Measurements from ENCODE around the gene INTS11. TPM values are rescaled to one million over a fixed set of nuclear protein-coding genes. Genes with fewer than 3 reads are reported as not detected.

Gene INTS11
- total and polyA plus RNA-seq, 10 of the 15 experiments (the other 5 are each of a cell fraction or from before 2014, with no cell fraction given), result 2.5 to 117 (median 77.7) TPM

GRCh38 chr1:1348420-1349255 lies 24.2 kb upstream of the INTS11 start:
- SMC1A ChIA-PET (ENCODE audit: uncharacterized antibody, unreplicated experiment), result interaction anchor here (0.9 kb wide), 1 partner anchor 23 kb away, joined by 3 read pairs; no protein-coding TSS in a partner anchor
- H3K79me2 ChIP-seq (ENCODE audit: control insufficient read depth, insufficient read depth, low read length), result peaks cover 2% of the 10 kb centered on the region
- no peaks in the 10 kb centered on the region for H4K20me1 ChIP-seq (ENCODE audit: control insufficient read depth, insufficient read depth)
- no TSS peak for BruUV-seq (replicated peaks)
- RAD21 ChIA-PET (ENCODE audit: unreplicated experiment), result interaction anchor here (1.1 to 1.5 kb wide), 3 partner anchors 24 to 43 kb away, joined by 3 to 4 read pairs (median 3); partner anchors contain the start of gene AURKAIP1
- no peak for FAIRE-seq
- H3K27ac ChIP-seq (ENCODE audit: control insufficient read depth, insufficient read depth), result no peak overlapping the region
- WGBS (ENCODE audit: insufficient coverage, insufficient replicate concordance, low lambda C conversion rate, missing lambda C conversion rate), result 1% methylated on average over 52 of the region's 109 CpGs
- peak overlapping the region; percentile 13; the same call in 1 of the 2 replicates for H2AFZ ChIP-seq (ENCODE audit: control insufficient read depth, low read depth, low read length)
- DNase-seq (ENCODE audit: low read depth, low spot score), result no peak
- peaks cover 0 to 2% of the 10 kb centered on the region in 2 experiments; a peak in 1 of 4 replicates for H3K27me3 ChIP-seq (replicated peaks in 1 of 2; ENCODE audit: control insufficient read depth in 2 of 2, insufficient read depth in 2 of 2, low read length in 1 of 2)
- H3K4me2 ChIP-seq (ENCODE audit: control insufficient read depth, insufficient read depth), result peak overlapping the region; percentile 83
- H3K9me3 ChIP-seq (replicated peaks; ENCODE audit: control insufficient read depth, insufficient read depth, low read length), result no peaks in the 10 kb centered on the region
- peak overlapping the region; percentile 38 for H3K9ac ChIP-seq (ENCODE audit: control insufficient read depth, insufficient read depth, low read length)
- peaks cover 6% of the 10 kb centered on the region; the same call in 1 of the 2 replicates for H3K4me1 ChIP-seq (ENCODE audit: control insufficient read depth, insufficient read depth, low read length)
- intact Hi-C loops (cut with micrococcal nuclease; ENCODE audit: unreplicated experiment) (loop anchor here (2.0 kb wide), 1 partner anchor 50 kb away; the partner anchor contains the start of gene CCNL2), in situ Hi-C loops (cut with MboI) (no loop called here)
- H3K36me3 ChIP-seq (ENCODE audit: control insufficient read depth in 2 of 2, insufficient read depth in 2 of 2, low read length in 1 of 2), result no peaks in the 10 kb centered on the region
- H3K4me3 ChIP-seq, result peak overlapping the region; percentile 83
- ATAC-seq, result no peak; the same call in 2 of the 3 replicates
- POLR2A ChIA-PET, result interaction anchor here (0.7 kb wide), 1 partner anchor 27 kb away, joined by 5 read pairs; the partner anchor contains the start of gene AURKAIP1
- CTCF ChIA-PET, result interaction anchor here (0.6 to 2.1 kb wide), 7 partner anchors 21 to 157 kb away, joined by 3 to 12 read pairs (median 4); no protein-coding TSS in a partner anchor
- TF ChIP-seq IKZF1 (conservative IDR thresholded peaks at IDR 0.05) (peak; percentile 34; the same call in 1 of the 2 replicates), SIN3A (IDR thresholded peaks at IDR 0.05; ENCODE audit: low read depth, low read length) (no peak), RB1 (IDR thresholded peaks at IDR 0.05; ENCODE audit: borderline replicate concordance) (peak; percentile 30; the same call in 1 of the 2 replicates), TCF3 (IDR thresholded peaks at IDR 0.05; ENCODE audit: borderline replicate concordance, insufficient read depth, low read depth, low read length) (no peak), SMAD1 (IDR thresholded peaks at IDR 0.05; ENCODE audit: low read depth, partially characterized antibody) (no peak), SMARCA5 (IDR thresholded peaks at IDR 0.05) (0 out of 2 replicates have a peak, but pooled peaks have one; percentile 11), DPF2 (IDR thresholded peaks at IDR 0.05) (peak; percentile 51), ETV6 (conservative IDR thresholded peaks at IDR 0.05 in 1 of 2, IDR thresholded peaks at IDR 0.05 in 1 of 2; ENCODE audit: borderline replicate concordance in 1 of 2, low read depth in 1 of 2) (no peak), GABPA (IDR thresholded peaks at IDR 0.05; ENCODE audit: low read depth) (no peak), EED (IDR thresholded peaks at IDR 0.05; ENCODE audit: low read depth) (no peak), CREB1 (IDR thresholded peaks at IDR 0.05; ENCODE audit: low read depth) (no peak), LARP7 (IDR thresholded peaks at IDR 0.05) (peak; percentile 59), PKNOX1 (IDR thresholded peaks at IDR 0.05) (no peak), POU2F2 (IDR thresholded peaks at IDR 0.05; ENCODE audit: borderline replicate concordance, low read depth, low read length) (no peak), MTA2 (IDR thresholded peaks at IDR 0.05; ENCODE audit: low read depth) (no peak), YY1 (IDR thresholded peaks at IDR 0.05; ENCODE audit: low read depth, low read length) (no peak), HDGF (IDR thresholded peaks at IDR 0.05) (no peak), NKRF (conservative IDR thresholded peaks at IDR 0.05) (peak; percentile 47; the same call in 1 of the 2 replicates), SRF (IDR thresholded peaks at IDR 0.05; ENCODE audit: low read depth in 2 of 2, low read length in 2 of 2) (no peak), USF2 (IDR thresholded peaks at IDR 0.05; ENCODE audit: borderline replicate concordance, low read depth, low read length) (no peak)
